DND-41 (cell line): ENCODE data around the gene FRRS1L.
A peak's percentile ranks its signal among the peaks of the same experiment; 100 is the strongest.
"Not testable (repeated sequence)": the region's sequence is repeated elsewhere in the genome, so short reads cannot be mapped to it uniquely, and the experiment has no call there.

Experiments used
- ATAC-seq: fragments of 200-7000 bp; cut with Tn5 transposase; 3 replicates; pipeline ENCODE4 v1.9.1; 2021; ENCODE audit warnings: low read depth; ENCODE audit not compliant: insufficient read depth
- DNase-seq: peaks from one replicate; pipeline ENCODE4 v3.0.0-alpha.2; 2020
- H2AFZ ChIP-seq: 2 replicates; pipeline ENCODE4 v1.6.0; 2012; ENCODE audit warnings: low read depth, low read length
- H3K27ac ChIP-seq: 2 replicates; pipeline ENCODE4 v1.5.1; 2012; ENCODE audit warnings: low read length, inconsistent platforms
- H3K27me3 ChIP-seq: fragments of 200-600 bp; sonication (generic); 2 replicates; pipeline ENCODE4 v1.6.0; 2012; ENCODE audit warnings: low read length, mild to moderate bottlenecking, inconsistent platforms; ENCODE audit not compliant: insufficient read depth, poor library complexity
- H3K36me3 ChIP-seq: 2 replicates; pipeline ENCODE4 v1.5.1; 2012; ENCODE audit warnings: low read length, inconsistent platforms; ENCODE audit not compliant: insufficient read depth
- H3K4me1 ChIP-seq: 2 replicates; pipeline ENCODE4 v1.5.1; 2012; ENCODE audit warnings: mild to moderate bottlenecking, low read length; ENCODE audit not compliant: insufficient read depth
- H3K4me2 ChIP-seq: 2 replicates; pipeline ENCODE4 v1.6.0; 2012; ENCODE audit warnings: mild to moderate bottlenecking, moderate library complexity, low read length, inconsistent platforms; ENCODE audit not compliant: insufficient read depth
- H3K4me3 ChIP-seq, 2 experiments: fragments of 200-600 bp in 1 of 2; shearing (Covaris generic) in 1 of 2; 2 replicates each; pipeline ENCODE4 v1.5.1; 2012 to 2016; ENCODE audit warnings: inconsistent platforms in 2 of 2, low read length in 2 of 2, mild to moderate bottlenecking in 2 of 2, low read depth in 1 of 2, moderate library complexity in 1 of 2
- H3K79me2 ChIP-seq: 2 replicates; pipeline ENCODE4 v1.6.0; 2012; ENCODE audit warnings: low read length, inconsistent platforms; ENCODE audit not compliant: insufficient read depth
- H3K9ac ChIP-seq: 2 replicates; pipeline ENCODE4 v1.6.0; 2012; ENCODE audit warnings: low read depth, mild to moderate bottlenecking, inconsistent platforms, low read length, moderate library complexity
- H3K9me3 ChIP-seq: 2 replicates; pipeline ENCODE4 v1.5.1; 2012; ENCODE audit warnings: low read length, moderate library complexity, mild to moderate bottlenecking, inconsistent platforms; ENCODE audit not compliant: insufficient read depth, severe bottlenecking
- H4K20me1 ChIP-seq: 2 replicates; pipeline ENCODE4 v1.6.0; 2012; ENCODE audit warnings: low read length; ENCODE audit not compliant: insufficient read depth
- EZH2 ChIP-seq: IDR thresholded peaks from 3 replicates; pipeline ENCODE4 v1.6.1; 2012; ENCODE audit warnings: borderline replicate concordance, low read depth, mild to moderate bottlenecking, moderate library complexity, low read length, inconsistent platforms; ENCODE audit not compliant: severe bottlenecking
- TF ChIP-seq, protein P1 (sequence below): IDR thresholded peaks from 2 replicates; pipeline ENCODE4 v1.5.1; 2012; ENCODE audit warnings: borderline replicate concordance, low read length, moderate library complexity, mild to moderate bottlenecking; ENCODE audit not compliant: poor library complexity, severe bottlenecking; ENCODE audit errors: extremely low read depth

FRRS1L gene

DNA sequence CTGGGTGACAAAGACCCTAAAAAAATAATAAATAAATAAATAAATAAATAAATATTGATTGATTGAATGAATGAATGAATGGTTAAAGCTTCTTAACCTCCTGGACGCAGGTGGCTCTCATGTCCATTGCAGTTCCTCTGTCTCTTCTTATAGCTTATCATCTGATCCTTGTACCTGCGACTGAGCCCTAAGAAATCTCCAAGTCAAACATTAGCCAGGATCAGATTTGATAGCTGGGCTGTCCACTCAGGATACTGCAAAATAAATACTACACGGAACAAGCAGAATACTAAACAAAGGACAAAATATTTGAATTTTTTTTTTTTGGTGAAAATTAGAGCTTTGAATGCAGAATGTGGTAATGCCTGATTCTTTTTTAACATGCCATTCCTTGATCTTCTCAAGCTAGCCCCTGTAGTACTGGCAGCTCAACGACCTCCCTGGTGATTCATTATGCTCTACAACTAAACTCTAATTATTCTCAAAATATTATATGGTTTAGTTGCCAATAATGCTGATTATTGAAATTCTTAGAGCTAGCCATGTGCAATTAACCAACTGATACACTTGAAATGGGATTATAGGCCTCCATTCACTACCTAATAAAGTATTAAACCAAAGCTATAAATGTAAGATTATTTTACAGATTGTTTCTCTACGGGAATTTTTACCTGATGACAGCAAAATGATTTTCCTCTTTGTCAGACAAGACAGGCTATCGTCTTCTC, 37.4 kb downstream of the FRRS1L start:
- Histone ChIP-seq H3K27me3 (no peaks in the 10 kb centered on the region), H3K4me3 (no peak overlapping the region), H3K9ac (no peak overlapping the region), H3K4me2 (no peak overlapping the region), H2AFZ (no peak overlapping the region), H3K36me3 (no peaks in the 10 kb centered on the region), H4K20me1 (no peaks in the 10 kb centered on the region), H3K79me2 (no peaks in the 10 kb centered on the region), H3K9me3 (no peaks in the 10 kb centered on the region), H3K4me1 (0 out of 2 replicates have a peak, but pooled peaks cover 3% of the 10 kb centered on the region), H3K27ac (no peak overlapping the region)
- TF ChIP-seq, protein P1, sequence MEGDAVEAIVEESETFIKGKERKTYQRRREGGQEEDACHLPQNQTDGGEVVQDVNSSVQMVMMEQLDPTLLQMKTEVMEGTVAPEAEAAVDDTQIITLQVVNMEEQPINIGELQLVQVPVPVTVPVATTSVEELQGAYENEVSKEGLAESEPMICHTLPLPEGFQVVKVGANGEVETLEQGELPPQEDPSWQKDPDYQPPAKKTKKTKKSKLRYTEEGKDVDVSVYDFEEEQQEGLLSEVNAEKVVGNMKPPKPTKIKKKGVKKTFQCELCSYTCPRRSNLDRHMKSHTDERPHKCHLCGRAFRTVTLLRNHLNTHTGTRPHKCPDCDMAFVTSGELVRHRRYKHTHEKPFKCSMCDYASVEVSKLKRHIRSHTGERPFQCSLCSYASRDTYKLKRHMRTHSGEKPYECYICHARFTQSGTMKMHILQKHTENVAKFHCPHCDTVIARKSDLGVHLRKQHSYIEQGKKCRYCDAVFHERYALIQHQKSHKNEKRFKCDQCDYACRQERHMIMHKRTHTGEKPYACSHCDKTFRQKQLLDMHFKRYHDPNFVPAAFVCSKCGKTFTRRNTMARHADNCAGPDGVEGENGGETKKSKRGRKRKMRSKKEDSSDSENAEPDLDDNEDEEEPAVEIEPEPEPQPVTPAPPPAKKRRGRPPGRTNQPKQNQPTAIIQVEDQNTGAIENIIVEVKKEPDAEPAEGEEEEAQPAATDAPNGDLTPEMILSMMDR: no peak
- TF ChIP-seq EZH2: no peak
- ATAC-seq: no peak
- DNase-seq: no peak

DNA sequence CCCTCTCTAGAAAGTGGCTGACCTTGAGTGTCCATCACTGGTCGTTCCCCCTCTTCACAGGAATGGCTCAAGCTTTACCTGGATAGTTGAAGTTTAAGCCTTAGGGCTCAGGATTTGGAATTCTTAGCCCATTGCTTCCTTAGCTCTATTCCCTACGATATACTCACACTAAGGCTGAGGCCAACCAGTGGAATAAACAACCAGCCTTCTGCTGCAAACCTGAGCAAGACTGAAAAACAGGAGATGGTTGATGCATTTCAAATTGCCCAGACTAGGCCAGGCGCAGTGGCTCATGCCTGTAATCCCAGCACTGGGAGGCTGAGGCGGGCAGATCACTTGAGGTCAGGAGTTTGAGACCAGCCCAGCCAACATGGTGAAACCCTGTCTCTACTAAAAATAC, 40.4 kb downstream of the FRRS1L start:
- H3K4me2 ChIP-seq, H3K9me3 ChIP-seq, H3K27ac ChIP-seq, H3K4me3 ChIP-seq, H3K9ac ChIP-seq, DNase-seq, H2AFZ ChIP-seq, H3K36me3 ChIP-seq, H4K20me1 ChIP-seq, H3K79me2 ChIP-seq, ATAC-seq, H3K27me3 ChIP-seq: not testable (repeated sequence)
- H3K4me1 ChIP-seq: peaks cover 19% of the 10 kb centered on the region

DNA sequence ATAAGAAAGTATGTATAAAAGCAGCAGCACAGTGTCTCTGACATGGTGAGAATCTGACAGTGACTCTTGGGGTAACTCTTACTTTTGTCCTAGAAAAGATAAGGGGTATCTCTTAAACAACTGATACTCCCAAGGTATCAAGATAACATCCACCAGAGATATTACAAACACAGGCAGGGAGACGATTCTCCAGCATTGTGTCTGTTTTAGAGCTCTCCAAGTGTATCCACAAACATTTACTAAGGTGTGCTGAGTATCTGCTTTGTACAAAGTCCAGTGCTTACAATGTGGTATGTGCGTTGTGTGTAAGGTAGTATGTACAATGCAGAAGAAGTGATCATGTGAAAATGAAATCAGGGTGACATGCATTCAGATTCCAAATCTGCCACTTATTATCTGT, 42.9 kb downstream of the FRRS1L start:
- Histone ChIP-seq H2AFZ (no peak overlapping the region), H4K20me1 (peaks cover 3% of the 10 kb centered on the region), H3K79me2 (peaks cover 6% of the 10 kb centered on the region), H3K4me1 (peaks cover 31% of the 10 kb centered on the region), H3K4me3 (no peak overlapping the region), H3K36me3 (no peaks in the 10 kb centered on the region; the same call in 1 of the 2 replicates), H3K27me3 (no peaks in the 10 kb centered on the region), H3K9me3 (no peaks in the 10 kb centered on the region), H3K27ac (no peak overlapping the region), H3K9ac (no peak overlapping the region), H3K4me2 (peak overlapping the region; percentile 9; the same call in 1 of the 2 replicates)
- ATAC-seq (no peak), DNase-seq (no peak)
- TF ChIP-seq EZH2: no peak
- TF ChIP-seq, protein P1: no peak

DNA sequence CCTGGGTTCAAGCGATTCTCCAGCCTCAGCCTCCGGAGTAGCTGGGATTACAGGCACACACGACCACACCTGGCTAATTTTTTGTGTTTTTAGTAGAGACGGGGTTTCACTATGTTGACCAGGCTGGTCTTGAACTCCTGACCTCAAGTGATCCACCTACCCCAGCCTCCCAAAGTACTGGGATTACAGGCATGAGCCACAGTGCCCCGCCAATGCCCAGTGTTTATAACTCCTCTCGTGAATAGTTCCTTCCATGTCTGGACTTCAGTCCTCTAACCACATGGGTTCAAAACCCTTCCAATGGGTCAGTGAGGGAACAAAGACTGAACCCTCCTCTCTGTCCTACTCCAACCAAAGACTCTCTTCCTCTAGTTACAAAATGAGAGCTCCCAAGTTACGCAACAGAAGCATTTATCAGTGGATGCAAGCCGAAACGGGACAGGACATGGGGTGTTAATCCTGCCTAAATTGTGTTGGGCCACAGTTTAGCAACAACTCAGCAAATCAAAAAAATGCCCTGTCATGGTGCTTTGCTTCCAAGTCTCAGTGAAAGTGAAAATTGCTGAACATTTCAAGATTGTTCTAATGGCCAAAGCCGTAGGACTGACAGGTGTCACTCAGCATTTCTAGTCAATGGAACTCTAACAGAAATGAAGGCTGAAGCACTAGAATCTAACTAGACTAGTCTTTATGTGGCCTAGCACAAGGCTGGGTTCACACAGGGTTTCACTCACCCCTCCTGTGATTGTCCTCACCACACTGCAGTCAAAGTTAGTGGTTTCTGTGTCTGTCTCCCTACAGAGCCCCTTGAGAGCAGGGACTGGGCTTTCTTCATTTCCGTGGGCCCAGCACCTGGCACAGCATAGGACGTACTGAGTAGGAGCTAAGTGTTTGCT, 44.1 kb downstream of the FRRS1L start:
- TF ChIP-seq, protein P1: no peak
- TF ChIP-seq EZH2: no peak
- Histone ChIP-seq H3K4me3 (no peak overlapping the region), H3K9ac (peak overlapping the region; percentile 27; the same call in 1 of the 2 replicates), H4K20me1 (peaks cover 15% of the 10 kb centered on the region), H3K79me2 (peaks cover 18% of the 10 kb centered on the region), H3K27me3 (no peaks in the 10 kb centered on the region), H3K27ac (peak overlapping the region; percentile 60), H2AFZ (peak overlapping the region; percentile 53), H3K36me3 (peaks cover 9% of the 10 kb centered on the region), H3K4me1 (peaks cover 40% of the 10 kb centered on the region), H3K4me2 (peak overlapping the region; percentile 12; the same call in 1 of the 2 replicates), H3K9me3 (no peaks in the 10 kb centered on the region)
- ATAC-seq: peak; percentile 71
- peak; percentile 79 for DNase-seq
